Esophagus (tissue), 2 donors: ENCODE measurements around the gene OXSR1. TPM values are rescaled to one million over a fixed set of nuclear protein-coding genes. Genes with fewer than 3 reads are reported as not detected.

Source experiments
- H3K27ac ChIP-seq, 2 donors: one replicate each; pipeline ENCODE4 v1.5.1; 2013; ENCODE audit warnings: low read depth in 2 of 2, mild to moderate bottlenecking in 2 of 2, inconsistent platforms in 1 of 2, low read length in 1 of 2, moderate library complexity in 1 of 2
- H3K27me3 ChIP-seq, 2 donors: one replicate each; pipeline ENCODE4 v1.6.1; 2013; ENCODE audit warnings: low read length in 2 of 2, control low read depth in 1 of 2, mild to moderate bottlenecking in 1 of 2; ENCODE audit not compliant: insufficient read depth in 2 of 2, control insufficient read depth in 1 of 2
- H3K36me3 ChIP-seq, 2 donors: one replicate each; pipeline ENCODE4 v1.6.1; 2013; ENCODE audit warnings: low read length in 1 of 2; ENCODE audit not compliant: control insufficient read depth in 2 of 2, insufficient read depth in 2 of 2
- H3K4me1 ChIP-seq, 2 donors: one replicate each; pipeline ENCODE4 v1.6.1; 2013; ENCODE audit warnings: low read length in 1 of 2; ENCODE audit not compliant: control insufficient read depth in 2 of 2, insufficient read depth in 2 of 2
- H3K4me3 ChIP-seq, 2 donors: one replicate each; pipeline ENCODE4 v1.5.1; 2013; ENCODE audit warnings: low read length in 2 of 2, mild to moderate bottlenecking in 2 of 2, low read depth in 1 of 2, moderate library complexity in 1 of 2
- H3K9me3 ChIP-seq, 2 donors: one replicate each; pipeline ENCODE4 v1.6.1; 2013; ENCODE audit warnings: mild to moderate bottlenecking in 2 of 2, low read depth in 1 of 2, low read length in 1 of 2, moderate library complexity in 1 of 2; ENCODE audit not compliant: control insufficient read depth in 2 of 2, insufficient read depth in 1 of 2
- WGBS, 2 donors: extraction: QIAGEN DNeasy Blood & Tissue Kit; methylation state at CpG; one replicate each; pipeline ENCODE4 v1.1.7; 2013; 5-methylcytosine and 5-hydroxymethylcytosine counted together
- polyA plus RNA-seq, 2 donors: library from polyadenylated mRNA; stranded (reverse); fragments of 200-250 nt; gene quantifications; one replicate each; pipeline ENCODE4 v1.2.3, GENCODE V29; 2013
- donor health status: healthy with polysubstance abuse.
- donor health status: Bipolar disorder and iron deficiency.

Gene OXSR1
- polyA plus RNA-seq, 2 donors: 21.7 to 27.5 TPM

GRCh38 chr3:38120693-38121450 lies 44.5 kb upstream of the OXSR1 start:
- Histone ChIP-seq H3K4me3 (no peak overlapping the region), H3K36me3 (peaks cover 10 to 45% of the 10 kb centered on the region in 2 donors), H3K9me3 (no peaks in the 10 kb centered on the region), H3K27me3 (no peaks in the 10 kb centered on the region), H3K27ac (no peak overlapping the region), H3K4me1 (peaks cover 0 to 7% of the 10 kb centered on the region in 2 donors)
- WGBS, 2 donors: 87 to 89% methylated on average over 11 of the region's 11 CpGs

- Histone ChIP-seq H3K27me3 (no peaks in the 10 kb centered on the region), H3K27ac (no peak overlapping the region), H3K4me3 (no peak overlapping the region), H3K9me3 (no peaks in the 10 kb centered on the region), H3K36me3 (peaks cover 16 to 50% of the 10 kb centered on the region in 2 donors), H3K4me1 (peaks cover 0 to 7% of the 10 kb centered on the region in 2 donors)
- 87 to 89% methylated on average over 8 to 9 of the region's 9 CpGs for WGBS, 2 donors
Measured at GRCh38 chr3:38121451-38121831, 43.9 kb upstream of the OXSR1 start.

- H3K27ac ChIP-seq: no peak overlapping the region
- H3K4me3 ChIP-seq: no peak overlapping the region
- H3K36me3 ChIP-seq: peaks cover 19 to 54% of the 10 kb centered on the region in 2 donors
- 89 to 94% methylated on average over 13 of the region's 13 CpGs for WGBS, 2 donors
- H3K9me3 ChIP-seq: no peaks in the 10 kb centered on the region
- no peaks in the 10 kb centered on the region for H3K27me3 ChIP-seq
- H3K4me1 ChIP-seq: peaks cover 0 to 5% of the 10 kb centered on the region in 2 donors
Measured at GRCh38 chr3:38121832-38122461, 43.4 kb upstream of the OXSR1 start.

- H3K4me3 ChIP-seq: no peak overlapping the region
- whole genome bisulfite sequencing, 2 donors: 91 to 96% methylated on average over 9 of the region's 9 CpGs
Measured at GRCh38 chr3:38122712-38123290, 42.5 kb upstream of the OXSR1 start.

GRCh38 chr3:38124324-38125122 lies 40.8 kb upstream of the OXSR1 start:
- Histone ChIP-seq H3K27me3 (no peaks in the 10 kb centered on the region), H3K9me3 (no peaks in the 10 kb centered on the region), H3K4me3 (no peak overlapping the region), H3K27ac (no peak overlapping the region), H3K36me3 (peaks cover 31 to 74% of the 10 kb centered on the region in 2 donors), H3K4me1 (peaks cover 0 to 2% of the 10 kb centered on the region in 2 donors)
- WGBS, 2 donors: 60 to 64% methylated on average over 7 of the region's 7 CpGs

More at GRCh38 chr3:38122712-38123290, 42.5 kb upstream of the OXSR1 start:
- no peak overlapping the region for H3K27ac ChIP-seq
- H3K27me3 ChIP-seq: no peaks in the 10 kb centered on the region
- H3K36me3 ChIP-seq: peaks cover 20 to 62% of the 10 kb centered on the region in 2 donors
- no peaks in the 10 kb centered on the region for H3K9me3 ChIP-seq
- H3K4me1 ChIP-seq: peaks cover 0 to 5% of the 10 kb centered on the region in 2 donors

- peaks cover 0 to 2% of the 10 kb centered on the region in 2 donors for H3K4me1 ChIP-seq
- peaks cover 31 to 72% of the 10 kb centered on the region in 2 donors for H3K36me3 ChIP-seq
- H3K27me3 ChIP-seq: no peaks in the 10 kb centered on the region
- no peaks in the 10 kb centered on the region for H3K9me3 ChIP-seq
- 92 to 93% methylated on average over 11 of the region's 11 CpGs for WGBS, 2 donors
- no peak overlapping the region for H3K27ac ChIP-seq
- no peak overlapping the region for H3K4me3 ChIP-seq
Measured at GRCh38 chr3:38125305-38126120, 39.8 kb upstream of the OXSR1 start.

GRCh38 chr3:38126121-38126892 lies 39.0 kb upstream of the OXSR1 start:
- no peaks in the 10 kb centered on the region for H3K27me3 ChIP-seq
- 92 to 95% methylated on average over 6 of the region's 6 CpGs for WGBS, 2 donors
- peaks cover 0 to 2% of the 10 kb centered on the region in 2 donors for H3K4me1 ChIP-seq
- H3K4me3 ChIP-seq: no peak overlapping the region
- no peaks in the 10 kb centered on the region for H3K9me3 ChIP-seq
- peaks cover 30 to 65% of the 10 kb centered on the region in 2 donors for H3K36me3 ChIP-seq
- no peak overlapping the region for H3K27ac ChIP-seq

GRCh38 chr3:38127611-38128302 lies 37.6 kb upstream of the OXSR1 start:
- Histone ChIP-seq H3K27me3 (no peaks in the 10 kb centered on the region), H3K27ac (no peak overlapping the region), H3K4me1 (peaks cover 0 to 2% of the 10 kb centered on the region in 2 donors), H3K36me3 (peaks cover 29 to 58% of the 10 kb centered on the region in 2 donors), H3K4me3 (no peak overlapping the region), H3K9me3 (no peaks in the 10 kb centered on the region)
- 95 to 97% methylated on average over 4 of the region's 4 CpGs for WGBS, 2 donors
